Measurements from ENCODE around the gene GBA2.

The GBA2 gene

GRCh38 chr9:35718721-35719511, 30.1 kb downstream of the GBA2 start:
- Mint-ChIP-seq H3K27me3 (no peaks in the 10 kb centered on the region), H3K4me3 (no peak overlapping the region), H3K4me1 (no peaks in the 10 kb centered on the region), H3K27ac (no peak overlapping the region), H3K9me3 (no peaks in the 10 kb centered on the region), H3K36me3 (peaks cover 15% of the 10 kb centered on the region)

GRCh38 chr9:35717132-35717870, 31.7 kb downstream of the GBA2 start:
- H3K4me3 Mint-ChIP-seq = no peak overlapping the region
- H3K4me1 Mint-ChIP-seq = no peaks in the 10 kb centered on the region
- H3K36me3 Mint-ChIP-seq = peaks cover 16% of the 10 kb centered on the region
- H3K27me3 Mint-ChIP-seq = no peaks in the 10 kb centered on the region
- H3K9me3 Mint-ChIP-seq = no peaks in the 10 kb centered on the region
- no peak overlapping the region for H3K27ac Mint-ChIP-seq

- Mint-ChIP-seq H3K9me3 (no peaks in the 10 kb centered on the region), H3K27ac (no peak overlapping the region), H3K36me3 (peaks cover 18% of the 10 kb centered on the region), H3K27me3 (no peaks in the 10 kb centered on the region), H3K4me1 (no peaks in the 10 kb centered on the region), H3K4me3 (no peak overlapping the region)
Observed at GRCh38 chr9:35716230-35716629, 32.8 kb downstream of the GBA2 start.

- Mint-ChIP-seq H3K36me3 (peaks cover 22% of the 10 kb centered on the region), H3K4me1 (no peaks in the 10 kb centered on the region), H3K4me3 (no peak overlapping the region), H3K9me3 (no peaks in the 10 kb centered on the region), H3K27ac (no peak overlapping the region), H3K27me3 (no peaks in the 10 kb centered on the region)
Observed at GRCh38 chr9:35714579-35715252, 34.3 kb downstream of the GBA2 start.

GRCh38 chr9:35714123-35714522, 34.9 kb downstream of the GBA2 start:
- no peaks in the 10 kb centered on the region for H3K4me1 Mint-ChIP-seq
- H3K36me3 Mint-ChIP-seq = peaks cover 22% of the 10 kb centered on the region
- no peak overlapping the region for H3K27ac Mint-ChIP-seq
- no peak overlapping the region for H3K4me3 Mint-ChIP-seq
- H3K27me3 Mint-ChIP-seq = no peaks in the 10 kb centered on the region
- H3K9me3 Mint-ChIP-seq = no peaks in the 10 kb centered on the region

- no peaks in the 10 kb centered on the region for H3K27me3 Mint-ChIP-seq
- peaks cover 25% of the 10 kb centered on the region for H3K36me3 Mint-ChIP-seq
- no peaks in the 10 kb centered on the region for H3K9me3 Mint-ChIP-seq
- no peak overlapping the region for H3K4me3 Mint-ChIP-seq
- H3K27ac Mint-ChIP-seq = no peak overlapping the region
- no peaks in the 10 kb centered on the region for H3K4me1 Mint-ChIP-seq
Observed at GRCh38 chr9:35713578-35713977, 35.5 kb downstream of the GBA2 start.

- Mint-ChIP-seq H3K4me3 (no peak overlapping the region), H3K27me3 (no peaks in the 10 kb centered on the region), H3K27ac (no peak overlapping the region), H3K9me3 (no peaks in the 10 kb centered on the region), H3K36me3 (peaks cover 25% of the 10 kb centered on the region), H3K4me1 (no peaks in the 10 kb centered on the region)
Observed at GRCh38 chr9:35712762-35713400, 36.1 kb downstream of the GBA2 start.

- Mint-ChIP-seq H3K36me3 (peaks cover 31% of the 10 kb centered on the region), H3K4me3 (no peak overlapping the region), H3K27me3 (no peaks in the 10 kb centered on the region), H3K4me1 (no peaks in the 10 kb centered on the region), H3K9me3 (no peaks in the 10 kb centered on the region), H3K27ac (no peak overlapping the region)
Observed at GRCh38 chr9:35711501-35712428, 37.3 kb downstream of the GBA2 start.

GRCh38 chr9:35710818-35711500, 38.1 kb downstream of the GBA2 start:
- peaks cover 30% of the 10 kb centered on the region for H3K36me3 Mint-ChIP-seq
- H3K4me3 Mint-ChIP-seq = no peak overlapping the region
- no peak overlapping the region for H3K27ac Mint-ChIP-seq
- H3K9me3 Mint-ChIP-seq = no peaks in the 10 kb centered on the region
- no peaks in the 10 kb centered on the region for H3K4me1 Mint-ChIP-seq
- H3K27me3 Mint-ChIP-seq = no peaks in the 10 kb centered on the region

GRCh38 chr9:35708146-35708545, 40.9 kb downstream of the GBA2 start:
- Mint-ChIP-seq H3K9me3 (no peaks in the 10 kb centered on the region), H3K36me3 (peaks cover 27% of the 10 kb centered on the region), H3K4me3 (no peak overlapping the region), H3K27me3 (no peaks in the 10 kb centered on the region), H3K27ac (no peak overlapping the region), H3K4me1 (no peaks in the 10 kb centered on the region)

GRCh38 chr9:35706951-35707350, 42.1 kb downstream of the GBA2 start:
- no peak overlapping the region for H3K27ac Mint-ChIP-seq

GRCh38 chr9:35705836-35706430, 43.1 kb downstream of the GBA2 start:
- H3K9me3 Mint-ChIP-seq = no peaks in the 10 kb centered on the region
- H3K27ac Mint-ChIP-seq = no peak overlapping the region
- peaks cover 21% of the 10 kb centered on the region for H3K36me3 Mint-ChIP-seq
- no peaks in the 10 kb centered on the region for H3K27me3 Mint-ChIP-seq
- no peak overlapping the region for H3K4me3 Mint-ChIP-seq
- no peaks in the 10 kb centered on the region for H3K4me1 Mint-ChIP-seq

More at GRCh38 chr9:35706951-35707350, 42.1 kb downstream of the GBA2 start:
- H3K27me3 Mint-ChIP-seq = no peaks in the 10 kb centered on the region
- H3K36me3 Mint-ChIP-seq = peaks cover 24% of the 10 kb centered on the region
- no peaks in the 10 kb centered on the region for H3K4me1 Mint-ChIP-seq
- H3K4me3 Mint-ChIP-seq = no peak overlapping the region
- H3K9me3 Mint-ChIP-seq = no peaks in the 10 kb centered on the region

GRCh38 chr9:35705372-35705771, 43.7 kb downstream of the GBA2 start:
- Mint-ChIP-seq H3K4me1 (no peaks in the 10 kb centered on the region), H3K27ac (no peak overlapping the region), H3K27me3 (no peaks in the 10 kb centered on the region), H3K4me3 (no peak overlapping the region), H3K36me3 (peaks cover 19% of the 10 kb centered on the region), H3K9me3 (no peaks in the 10 kb centered on the region)

Measured in activated naive CD4-positive, alpha-beta T cell treated with anti-CD3 and anti-CD28 coated beads, Interleukin-2, amount 50 U/mL, for 24 hours (primary cell).